Central memory CD8-positive, alpha-beta T cell (primary cell): Measurements from ENCODE around the gene IFT122.

Experiments used
- ATAC-seq: fragments of 150-1000 bp; cut with Tn5 transposase; replicated peaks from 2 replicates; pipeline ENCODE4 v1.10.0; 2022; ENCODE audit warnings: mild to moderate bottlenecking, moderate FRiP score, moderate number of reproducible peaks; ENCODE audit not compliant: poor library complexity, severe bottlenecking; ENCODE audit errors: extremely low read depth
- DNase-seq, 2 donors: peaks; one replicate each; pipeline ENCODE4 v3.0.0; 2021; ENCODE audit warnings: low spot score in 2 of 2
- H3K27ac Mint-ChIP-seq: one replicate; pipeline ENCODE4 v1.8.0; 2022; ENCODE audit warnings: low read depth, mild to moderate bottlenecking, moderate library complexity, mixed read lengths
- H3K27me3 Mint-ChIP-seq: one replicate; pipeline ENCODE4 v1.8.0; 2022; ENCODE audit warnings: mixed read lengths
- H3K36me3 Mint-ChIP-seq: one replicate; pipeline ENCODE4 v1.8.0; 2022; ENCODE audit warnings: mild to moderate bottlenecking, moderate library complexity, mixed read lengths; ENCODE audit not compliant: insufficient read depth
- H3K4me1 Mint-ChIP-seq: one replicate; pipeline ENCODE4 v1.8.0; 2022; ENCODE audit warnings: mixed read lengths
- H3K4me3 Mint-ChIP-seq: one replicate; pipeline ENCODE4 v1.8.0; 2022; ENCODE audit warnings: mild to moderate bottlenecking, moderate library complexity, mixed read lengths
- H3K9me3 Mint-ChIP-seq: one replicate; pipeline ENCODE4 v1.8.0; 2022; ENCODE audit warnings: mixed read lengths

IFT122 gene

GRCh38 chr3:129418041-129418973 lies 21.7 kb upstream of the IFT122 start:
- peaks cover 2% of the 10 kb centered on the region for H3K36me3 Mint-ChIP-seq

GRCh38 chr3:129419476-129419875 lies 20.5 kb upstream of the IFT122 start:
- Mint-ChIP-seq H3K9me3 (no peaks in the 10 kb centered on the region), H3K4me3 (no peak overlapping the region), H3K36me3 (peaks cover 2% of the 10 kb centered on the region), H3K4me1 (peaks cover 5% of the 10 kb centered on the region), H3K27ac (no peak overlapping the region), H3K27me3 (no peaks in the 10 kb centered on the region)
- ATAC-seq = no peak
- DNase-seq = no peak

More at GRCh38 chr3:129418041-129418973, 21.7 kb upstream of the IFT122 start:
- no peak overlapping the region for H3K27ac Mint-ChIP-seq
- no peaks in the 10 kb centered on the region for H3K27me3 Mint-ChIP-seq
- DNase-seq = no peak
- H3K9me3 Mint-ChIP-seq = no peaks in the 10 kb centered on the region
- no peaks in the 10 kb centered on the region for H3K4me1 Mint-ChIP-seq
- ATAC-seq = no peak
- no peak overlapping the region for H3K4me3 Mint-ChIP-seq

- H3K9me3 Mint-ChIP-seq = no peaks in the 10 kb centered on the region
- DNase-seq (no peak), ATAC-seq (no peak)
- H3K27me3 Mint-ChIP-seq = no peaks in the 10 kb centered on the region
- H3K36me3 Mint-ChIP-seq = peaks cover 4% of the 10 kb centered on the region
- no peak overlapping the region for H3K27ac Mint-ChIP-seq
- H3K4me3 Mint-ChIP-seq = no peak overlapping the region
- peaks cover 5% of the 10 kb centered on the region for H3K4me1 Mint-ChIP-seq
Measured at GRCh38 chr3:129421236-129421883, 18.7 kb upstream of the IFT122 start.

GRCh38 chr3:129421988-129422745 lies 17.9 kb upstream of the IFT122 start:
- Mint-ChIP-seq H3K27me3 (no peaks in the 10 kb centered on the region), H3K9me3 (no peaks in the 10 kb centered on the region), H3K36me3 (peaks cover 4% of the 10 kb centered on the region), H3K4me3 (no peak overlapping the region), H3K4me1 (peaks cover 5% of the 10 kb centered on the region), H3K27ac (no peak overlapping the region)
- DNase-seq (no peak), ATAC-seq (no peak)

- Mint-ChIP-seq H3K27ac (no peak overlapping the region), H3K4me3 (no peak overlapping the region), H3K36me3 (peaks cover 5% of the 10 kb centered on the region), H3K4me1 (peaks cover 11% of the 10 kb centered on the region), H3K27me3 (no peaks in the 10 kb centered on the region), H3K9me3 (no peaks in the 10 kb centered on the region)
- DNase-seq (no peak), ATAC-seq (no peak)
Measured at GRCh38 chr3:129422897-129423296, 17.1 kb upstream of the IFT122 start.

- ATAC-seq = no peak
- no peak for DNase-seq
- Mint-ChIP-seq H3K36me3 (peaks cover 9% of the 10 kb centered on the region), H3K9me3 (no peaks in the 10 kb centered on the region), H3K27me3 (no peaks in the 10 kb centered on the region), H3K4me3 (no peak overlapping the region), H3K4me1 (peaks cover 19% of the 10 kb centered on the region), H3K27ac (no peak overlapping the region)
Measured at GRCh38 chr3:129424185-129424841, 15.7 kb upstream of the IFT122 start.

- Mint-ChIP-seq H3K9me3 (no peaks in the 10 kb centered on the region), H3K4me3 (no peak overlapping the region)
- no peak for ATAC-seq
Measured at GRCh38 chr3:129425213-129425612, 14.8 kb upstream of the IFT122 start.

GRCh38 chr3:129425619-129426018 lies 14.4 kb upstream of the IFT122 start:
- Mint-ChIP-seq H3K4me3 (no peak overlapping the region), H3K27me3 (no peaks in the 10 kb centered on the region), H3K36me3 (peaks cover 15% of the 10 kb centered on the region), H3K27ac (no peak overlapping the region), H3K9me3 (no peaks in the 10 kb centered on the region), H3K4me1 (peaks cover 19% of the 10 kb centered on the region)
- ATAC-seq (no peak), DNase-seq (no peak)

More at GRCh38 chr3:129425213-129425612, 14.8 kb upstream of the IFT122 start:
- H3K27me3 Mint-ChIP-seq = no peaks in the 10 kb centered on the region
- DNase-seq = no peak
- H3K4me1 Mint-ChIP-seq = peaks cover 19% of the 10 kb centered on the region
- H3K27ac Mint-ChIP-seq = no peak overlapping the region
- H3K36me3 Mint-ChIP-seq = peaks cover 13% of the 10 kb centered on the region

GRCh38 chr3:129428007-129428375 lies 12.0 kb upstream of the IFT122 start:
- peaks cover 29% of the 10 kb centered on the region for H3K36me3 Mint-ChIP-seq
- no peaks in the 10 kb centered on the region for H3K9me3 Mint-ChIP-seq
- H3K27me3 Mint-ChIP-seq = no peaks in the 10 kb centered on the region
- no peak for DNase-seq
- peaks cover 19% of the 10 kb centered on the region for H3K4me1 Mint-ChIP-seq
- peak overlapping the region; percentile 45 for H3K27ac Mint-ChIP-seq
- ATAC-seq = no peak
- H3K4me3 Mint-ChIP-seq = peak overlapping the region; percentile 69

- ATAC-seq (peak; percentile 95), DNase-seq (peak; percentile 73 to 80)
- H3K4me3 Mint-ChIP-seq = peak within 1 kb of the TSS; percentile 69
- H3K27ac Mint-ChIP-seq = peak within 1 kb of the TSS; percentile 45
- H3K4me1 Mint-ChIP-seq = peaks cover 19% of the 10 kb centered on the region
- H3K27me3 Mint-ChIP-seq = no peaks in the 10 kb centered on the region
- H3K9me3 Mint-ChIP-seq = no peaks in the 10 kb centered on the region
- peaks cover 29% of the 10 kb centered on the region for H3K36me3 Mint-ChIP-seq
Measured at GRCh38 chr3:129428376-129429079, 11.5 kb upstream of the IFT122 start, which contains the start of gene EFCAB12. TSS of gene EFCAB12 (minus strand) at chr3:129428636. CDS start at chr3:129428488, 148 bp downstream.

- no peak overlapping the region for H3K27ac Mint-ChIP-seq
- H3K36me3 Mint-ChIP-seq = peaks cover 35% of the 10 kb centered on the region
- ATAC-seq (no peak), DNase-seq (no peak)
- H3K27me3 Mint-ChIP-seq = no peaks in the 10 kb centered on the region
- peaks cover 14% of the 10 kb centered on the region for H3K4me1 Mint-ChIP-seq
- no peaks in the 10 kb centered on the region for H3K9me3 Mint-ChIP-seq
- H3K4me3 Mint-ChIP-seq = no peak overlapping the region
Measured at GRCh38 chr3:129429080-129429451, 11.0 kb upstream of the IFT122 start.
